ENCODE data around the gene MC1R.
"Not testable (repeated sequence)": the region's sequence is repeated elsewhere in the genome, so short reads cannot be mapped to it uniquely, and the experiment has no call there.

MC1R gene

GRCh38 chr16:89934611-89935553 is 16.2 kb downstream of the MC1R start:
- no peak overlapping the region for H3K4me3 Mint-ChIP-seq
- H3K27ac Mint-ChIP-seq, result no peak overlapping the region
- no peaks in the 10 kb centered on the region for H3K36me3 Mint-ChIP-seq
- no peak for ATAC-seq
- H3K4me1 Mint-ChIP-seq, result peaks cover 15% of the 10 kb centered on the region
- peaks cover 42% of the 10 kb centered on the region for H3K27me3 Mint-ChIP-seq
- H3K9me3 Mint-ChIP-seq, result peaks cover 2% of the 10 kb centered on the region

- not testable (repeated sequence) for ATAC-seq, H3K9me3 Mint-ChIP-seq, H3K36me3 Mint-ChIP-seq, H3K27ac Mint-ChIP-seq, H3K4me3 Mint-ChIP-seq
- peaks cover 37% of the 10 kb centered on the region for H3K27me3 Mint-ChIP-seq
- peaks cover 15% of the 10 kb centered on the region for H3K4me1 Mint-ChIP-seq
These were observed 17.0 kb downstream of the MC1R start for GRCh38 chr16:89935620-89936019.

- no peak overlapping the region for H3K4me3 Mint-ChIP-seq
- H3K4me1 Mint-ChIP-seq, result peaks cover 12% of the 10 kb centered on the region
These were observed 17.4 kb downstream of the MC1R start for GRCh38 chr16:89936034-89936433.

GRCh38 chr16:89936508-89936907 is 17.8 kb downstream of the MC1R start:
- no peak overlapping the region for H3K4me3 Mint-ChIP-seq

More at GRCh38 chr16:89936034-89936433, 17.4 kb downstream of the MC1R start:
- Mint-ChIP-seq H3K9me3 (no peaks in the 10 kb centered on the region), H3K36me3 (no peaks in the 10 kb centered on the region), H3K27me3 (peaks cover 32% of the 10 kb centered on the region), H3K27ac (no peak overlapping the region)
- no peak for ATAC-seq

GRCh38 chr16:89936981-89937380 is 18.3 kb downstream of the MC1R start:
- no peak overlapping the region for H3K27ac Mint-ChIP-seq
- H3K4me3 Mint-ChIP-seq, result no peak overlapping the region
- peaks cover 30% of the 10 kb centered on the region for H3K27me3 Mint-ChIP-seq
- H3K36me3 Mint-ChIP-seq, result no peaks in the 10 kb centered on the region
- no peaks in the 10 kb centered on the region for H3K9me3 Mint-ChIP-seq
- peaks cover 2% of the 10 kb centered on the region for H3K4me1 Mint-ChIP-seq
- no peak for ATAC-seq

More at GRCh38 chr16:89936508-89936907, 17.8 kb downstream of the MC1R start:
- H3K9me3 Mint-ChIP-seq, result no peaks in the 10 kb centered on the region
- peak; percentile 27 for ATAC-seq
- H3K4me1 Mint-ChIP-seq, result peaks cover 7% of the 10 kb centered on the region
- H3K27ac Mint-ChIP-seq, result no peak overlapping the region
- no peaks in the 10 kb centered on the region for H3K36me3 Mint-ChIP-seq
- H3K27me3 Mint-ChIP-seq, result peaks cover 30% of the 10 kb centered on the region

DNA sequence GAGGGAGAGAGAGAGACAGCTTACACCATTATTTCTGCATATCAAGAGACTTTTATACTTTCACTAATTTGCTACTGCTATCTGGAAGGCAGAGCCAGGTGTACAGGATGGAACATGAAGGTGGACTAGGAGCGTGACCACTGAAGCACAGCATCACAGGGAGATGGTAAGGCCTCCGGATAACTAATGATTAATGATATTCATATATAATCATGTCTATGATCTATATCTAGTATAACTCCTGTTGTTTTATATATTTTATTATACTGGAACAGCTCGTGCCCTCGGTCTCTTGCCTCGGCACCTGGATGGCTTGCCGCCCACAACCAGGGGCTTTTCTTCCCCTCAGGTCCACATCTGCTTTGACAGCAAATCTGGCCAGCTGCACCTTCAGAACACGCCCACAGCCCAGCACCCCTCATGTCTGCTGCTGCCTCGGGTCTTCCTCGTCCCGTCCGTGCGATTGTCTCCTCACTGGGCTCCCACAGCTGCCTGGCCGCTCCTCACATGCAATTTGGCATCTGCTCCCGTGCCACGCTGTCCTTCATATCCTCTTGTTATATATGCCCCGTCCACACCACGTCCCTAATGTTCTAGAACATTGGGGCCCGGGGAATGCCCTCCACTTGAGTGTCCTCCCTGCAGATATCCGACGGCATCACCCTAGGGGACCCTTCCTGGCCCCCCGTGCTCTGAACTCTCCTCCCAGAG is 19.7 kb downstream of the MC1R start:
- Mint-ChIP-seq H3K27ac (no peak overlapping the region), H3K4me1 (no peaks in the 10 kb centered on the region), H3K36me3 (no peaks in the 10 kb centered on the region), H3K9me3 (no peaks in the 10 kb centered on the region), H3K4me3 (no peak overlapping the region), H3K27me3 (peaks cover 33% of the 10 kb centered on the region)
- ATAC-seq, result no peak

DNA sequence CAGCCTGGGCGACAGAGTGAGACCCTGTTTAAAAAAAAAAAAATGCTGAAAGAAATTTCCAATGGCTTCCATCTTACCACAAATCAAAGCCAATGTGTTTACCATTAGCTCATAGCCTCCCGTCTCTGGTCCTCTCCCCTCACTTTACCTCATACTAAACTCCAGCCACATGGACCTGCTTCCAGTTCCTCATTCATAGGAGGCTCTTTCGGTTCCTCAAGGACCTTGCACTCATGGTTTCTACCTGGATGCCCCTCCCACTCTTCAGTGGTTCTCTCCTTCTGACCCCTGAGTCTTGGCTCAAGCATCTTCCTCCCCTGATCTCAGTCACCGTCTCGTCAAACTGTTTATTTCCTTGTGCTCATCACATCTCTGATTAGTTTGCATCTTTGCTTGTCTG is 26.1 kb downstream of the MC1R start:
- Mint-ChIP-seq H3K4me1 (peaks cover 39% of the 10 kb centered on the region), H3K36me3 (peaks cover 5% of the 10 kb centered on the region), H3K4me3 (no peak overlapping the region), H3K9me3 (peaks cover 3% of the 10 kb centered on the region), H3K27ac (peak overlapping the region; percentile 0), H3K27me3 (peaks cover 39% of the 10 kb centered on the region)
- peak; percentile 59 for ATAC-seq

DNA sequence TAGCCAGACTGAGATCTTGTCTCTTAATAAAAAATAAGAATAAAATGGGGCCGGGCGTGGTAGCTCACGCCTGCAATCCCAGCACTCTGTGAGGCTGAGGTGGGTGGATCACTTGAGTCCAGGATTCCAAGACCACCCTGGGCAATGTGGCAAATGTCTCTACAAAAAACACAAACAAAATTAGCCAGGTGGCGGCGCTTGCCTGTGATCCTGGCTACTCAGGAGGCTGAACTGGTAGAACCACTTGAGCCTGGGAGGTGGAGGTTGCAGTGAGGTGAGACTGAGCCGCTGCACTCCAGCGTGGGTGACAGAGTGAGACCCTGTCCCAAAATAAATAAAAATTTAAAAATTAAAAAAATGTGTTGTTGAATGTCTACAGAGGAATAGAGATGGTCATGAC is 27.0 kb downstream of the MC1R start:
- Mint-ChIP-seq H3K27ac (no peak overlapping the region), H3K36me3 (peaks cover 5% of the 10 kb centered on the region), H3K4me3 (no peak overlapping the region), H3K4me1 (peaks cover 47% of the 10 kb centered on the region), H3K9me3 (peaks cover 3% of the 10 kb centered on the region), H3K27me3 (peaks cover 39% of the 10 kb centered on the region)
- ATAC-seq, result no peak

DNA sequence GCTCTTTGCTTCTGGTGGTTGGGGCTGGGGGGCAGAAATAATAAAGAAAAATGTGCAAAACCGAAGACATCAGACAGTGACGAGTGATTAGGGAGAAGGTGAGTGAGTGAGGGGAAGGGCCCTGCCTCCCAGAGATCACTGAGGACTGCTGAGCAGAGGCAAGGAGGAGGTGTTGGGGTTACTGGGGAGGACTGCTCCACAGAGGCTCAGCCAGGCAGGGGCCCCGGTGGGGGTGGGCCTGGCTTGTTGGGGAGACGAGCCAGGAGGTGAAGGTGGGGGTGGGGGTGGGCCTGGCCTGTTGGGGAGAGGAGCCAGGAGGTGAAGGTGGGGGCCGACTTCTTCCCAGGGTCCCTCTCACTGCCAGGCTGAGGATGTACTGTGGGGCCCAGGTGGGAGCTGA is 27.9 kb downstream of the MC1R start:
- peaks cover 5% of the 10 kb centered on the region for H3K36me3 Mint-ChIP-seq
- H3K4me1 Mint-ChIP-seq, result peaks cover 50% of the 10 kb centered on the region
- H3K9me3 Mint-ChIP-seq, result peaks cover 3% of the 10 kb centered on the region
- H3K27me3 Mint-ChIP-seq, result peaks cover 36% of the 10 kb centered on the region
- no peak for ATAC-seq
- H3K4me3 Mint-ChIP-seq, result peak overlapping the region; percentile 9
- H3K27ac Mint-ChIP-seq, result no peak overlapping the region

DNA sequence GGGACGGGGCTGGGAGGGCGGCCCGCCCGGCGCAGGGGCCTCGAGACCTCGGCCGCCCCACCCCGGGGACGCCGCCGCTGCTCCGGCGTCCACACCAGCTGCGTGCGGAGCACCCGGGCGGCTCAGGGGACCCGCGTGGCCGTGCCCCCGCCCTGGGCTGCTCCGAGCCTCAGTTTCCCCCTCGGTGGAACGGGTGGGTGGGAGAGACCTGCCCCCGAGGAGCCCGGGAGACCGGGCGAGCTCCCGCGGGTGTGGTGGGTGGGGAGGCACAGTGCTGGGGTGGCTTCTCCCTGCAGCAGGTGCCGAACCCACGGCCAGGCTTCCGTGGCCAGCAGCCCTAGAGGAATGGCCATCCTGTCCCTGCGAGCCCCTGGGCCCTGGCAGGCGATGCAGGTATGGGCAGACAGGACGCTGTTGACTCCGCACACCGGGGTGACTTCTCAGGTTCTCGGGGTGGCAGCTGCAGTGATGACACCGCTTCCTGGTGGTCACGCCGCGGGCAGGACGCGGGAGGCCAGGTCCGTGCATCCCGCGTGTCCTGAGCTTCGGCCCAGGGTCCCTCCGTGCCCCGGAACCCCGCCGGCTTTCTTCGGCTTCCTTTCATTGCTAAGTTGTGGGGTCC is 30.6 kb downstream of the MC1R start:
- ATAC-seq, result no peak

GRCh38 chr16:89949756-89950155 is 31.1 kb downstream of the MC1R start:
- H3K9me3 Mint-ChIP-seq, result peaks cover under 1% of the 10 kb centered on the region
- peaks cover 5% of the 10 kb centered on the region for H3K36me3 Mint-ChIP-seq
- no peak for ATAC-seq
- H3K27ac Mint-ChIP-seq, result peak overlapping the region; percentile 71
- peaks cover 78% of the 10 kb centered on the region for H3K4me1 Mint-ChIP-seq
- peak overlapping the region; percentile 83 for H3K4me3 Mint-ChIP-seq
- peaks cover 18% of the 10 kb centered on the region for H3K27me3 Mint-ChIP-seq

More for the DNA sequence above, 30.6 kb downstream of the MC1R start:
- Mint-ChIP-seq H3K4me3 (peak overlapping the region; percentile 83), H3K27me3 (peaks cover 23% of the 10 kb centered on the region), H3K36me3 (peaks cover 5% of the 10 kb centered on the region), H3K4me1 (peaks cover 76% of the 10 kb centered on the region), H3K27ac (peak overlapping the region; percentile 71), H3K9me3 (peaks cover 3% of the 10 kb centered on the region)

- peaks cover 84% of the 10 kb centered on the region for H3K4me1 Mint-ChIP-seq
- no peak for ATAC-seq
These were observed 32.8 kb downstream of the MC1R start for GRCh38 chr16:89951509-89951908.

DNA sequence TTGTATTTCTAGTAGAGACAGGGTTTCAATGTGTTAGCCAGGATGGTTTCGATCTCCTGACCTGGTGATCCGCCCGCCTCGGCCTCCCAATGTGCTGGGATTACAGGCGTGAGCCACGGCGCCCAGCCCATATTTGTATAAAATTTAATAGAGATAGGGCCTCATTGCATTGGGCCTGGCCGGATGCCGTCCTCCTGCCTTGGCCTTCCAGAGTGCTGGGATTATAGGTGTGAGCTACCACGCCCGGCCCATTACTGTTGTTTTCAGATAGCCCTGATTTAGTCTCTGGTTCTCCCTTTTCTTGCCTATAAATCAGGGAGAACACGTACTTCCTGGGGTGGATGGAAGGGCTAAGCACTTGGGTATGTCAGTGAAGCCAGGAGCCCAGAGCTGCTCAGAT is 33.4 kb downstream of the MC1R start:
- Mint-ChIP-seq H3K9me3 (no peaks in the 10 kb centered on the region), H3K27ac (no peak overlapping the region), H3K36me3 (peaks cover 6% of the 10 kb centered on the region), H3K4me3 (no peak overlapping the region), H3K27me3 (no peaks in the 10 kb centered on the region), H3K4me1 (peaks cover 84% of the 10 kb centered on the region)
- no peak for ATAC-seq

More at GRCh38 chr16:89951509-89951908, 32.8 kb downstream of the MC1R start:
- H3K27ac Mint-ChIP-seq, result no peak overlapping the region
- peaks cover 8% of the 10 kb centered on the region for H3K36me3 Mint-ChIP-seq
- H3K4me3 Mint-ChIP-seq, result no peak overlapping the region
- H3K27me3 Mint-ChIP-seq, result peaks cover 4% of the 10 kb centered on the region
- no peaks in the 10 kb centered on the region for H3K9me3 Mint-ChIP-seq

GRCh38 chr16:89952551-89952950 is 33.9 kb downstream of the MC1R start:
- Mint-ChIP-seq H3K4me1 (peaks cover 84% of the 10 kb centered on the region), H3K27me3 (no peaks in the 10 kb centered on the region), H3K36me3 (peaks cover 6% of the 10 kb centered on the region), H3K9me3 (no peaks in the 10 kb centered on the region), H3K4me3 (no peak overlapping the region), H3K27ac (peak overlapping the region; percentile 38)
- ATAC-seq, result no peak

All from stimulated activated memory B cell treated with anti-CD40 and anti-IgM and Interleukin-4, amounts not matched to agents 10 μg/mL and 1 μg/mL and 100 μg/mL, for 72 hours (primary cell).